KMS-11 (cell line): ENCODE results near the gene IMPG2.

Source experiments
- H2AFZ ChIP-seq: fragments of 200-600 bp; sonication (generic); 2 replicates; pipeline ENCODE4 v1.6.1; 2016; ENCODE audit warnings: antibody characterized with exemption, mixed run types, low read depth
- H3K27ac ChIP-seq: fragments of 200-600 bp; sonication (generic); 2 replicates; pipeline ENCODE4 v1.6.1; 2016; ENCODE audit warnings: mild to moderate bottlenecking, mixed run types
- H3K27me3 ChIP-seq: fragments of 200-600 bp; sonication (generic); 2 replicates; pipeline ENCODE4 v1.6.1; 2017; ENCODE audit warnings: mild to moderate bottlenecking, low read depth, mixed run types, moderate library complexity; ENCODE audit not compliant: insufficient read depth
- H3K36me3 ChIP-seq: fragments of 200-600 bp; sonication (generic); 2 replicates; pipeline ENCODE4 v1.6.1; 2017; ENCODE audit warnings: mild to moderate bottlenecking, mixed run types; ENCODE audit not compliant: insufficient read depth
- H3K4me1 ChIP-seq: fragments of 200-600 bp; sonication (generic); 2 replicates; pipeline ENCODE4 v1.6.1; 2016; ENCODE audit warnings: mild to moderate bottlenecking, low read depth, mixed run types; ENCODE audit not compliant: poor library complexity, severe bottlenecking
- H3K4me2 ChIP-seq: fragments of 200-600 bp; sonication (generic); 2 replicates; pipeline ENCODE4 v1.7.0; 2016; ENCODE audit warnings: mild to moderate bottlenecking, mixed run types
- H3K4me3 ChIP-seq: fragments of 200-600 bp; sonication (generic); IDR thresholded peaks from 2 replicates; pipeline ENCODE4 v1.6.1; 2017; ENCODE audit warnings: low read depth, low read length, mixed read lengths; ENCODE audit not compliant: insufficient read depth
- H3K79me2 ChIP-seq: fragments of 200-600 bp; sonication (generic); 2 replicates; pipeline ENCODE4 v1.6.1; 2016; ENCODE audit warnings: low read depth, mixed run types; ENCODE audit not compliant: insufficient read depth
- H3K9ac ChIP-seq: fragments of 200-600 bp; sonication (generic); 2 replicates; pipeline ENCODE4 v1.6.1; 2016; ENCODE audit warnings: mild to moderate bottlenecking, mixed run types
- H4K20me1 ChIP-seq: fragments of 200-600 bp; sonication (generic); 2 replicates; pipeline ENCODE4 v1.6.1; 2016; ENCODE audit warnings: mild to moderate bottlenecking, mixed run types; ENCODE audit not compliant: insufficient read depth
- CTCF ChIP-seq: fragments of 200-600 bp; sonication (generic); conservative IDR thresholded peaks from 2 replicates; pipeline ENCODE4 v1.6.1; 2017; ENCODE audit warnings: low read depth, mild to moderate bottlenecking, antibody characterized with exemption, low read length, moderate library complexity, mixed read lengths

Gene IMPG2

GRCh38 chr3:101195951-101196713, 124.2 kb downstream of the IMPG2 start:
- H3K36me3 ChIP-seq, result no peaks in the 10 kb centered on the region
- no peak overlapping the region for H3K27ac ChIP-seq
- H2AFZ ChIP-seq, result no peak overlapping the region
- no peak overlapping the region for H3K4me2 ChIP-seq
- H3K27me3 ChIP-seq, result no peaks in the 10 kb centered on the region
- no peak overlapping the region for H3K9ac ChIP-seq
- H3K4me1 ChIP-seq, result no peaks in the 10 kb centered on the region
- no peaks in the 10 kb centered on the region for H3K79me2 ChIP-seq
- H4K20me1 ChIP-seq, result no peaks in the 10 kb centered on the region
- no peak overlapping the region for H3K4me3 ChIP-seq
- TF ChIP-seq CTCF, result peak; percentile 65

- H3K27me3 ChIP-seq, result no peaks in the 10 kb centered on the region
- H3K79me2 ChIP-seq, result no peaks in the 10 kb centered on the region
- H3K9ac ChIP-seq, result no peak overlapping the region
- no peak overlapping the region for H3K27ac ChIP-seq
- no peak overlapping the region for H3K4me2 ChIP-seq
- no peak for TF ChIP-seq CTCF
- H3K4me1 ChIP-seq, result no peaks in the 10 kb centered on the region
- no peak overlapping the region for H3K4me3 ChIP-seq
- H4K20me1 ChIP-seq, result no peaks in the 10 kb centered on the region
- H2AFZ ChIP-seq, result no peak overlapping the region
- H3K36me3 ChIP-seq, result no peaks in the 10 kb centered on the region
These were observed 126.0 kb downstream of the IMPG2 start for GRCh38 chr3:101194392-101194791.

GRCh38 chr3:101193957-101194356, 126.4 kb downstream of the IMPG2 start:
- H3K27ac ChIP-seq, result no peak overlapping the region
- no peaks in the 10 kb centered on the region for H3K36me3 ChIP-seq
- H3K4me3 ChIP-seq, result no peak overlapping the region
- no peaks in the 10 kb centered on the region for H3K79me2 ChIP-seq
- no peak overlapping the region for H3K9ac ChIP-seq
- no peak for TF ChIP-seq CTCF
- H2AFZ ChIP-seq, result no peak overlapping the region
- H4K20me1 ChIP-seq, result no peaks in the 10 kb centered on the region
- H3K4me2 ChIP-seq, result no peak overlapping the region
- H3K27me3 ChIP-seq, result no peaks in the 10 kb centered on the region
- no peaks in the 10 kb centered on the region for H3K4me1 ChIP-seq

GRCh38 chr3:101189796-101190195, 130.6 kb downstream of the IMPG2 start:
- Histone ChIP-seq H3K4me2 (no peak overlapping the region), H3K79me2 (no peaks in the 10 kb centered on the region), H3K36me3 (no peaks in the 10 kb centered on the region), H3K27ac (no peak overlapping the region), H3K27me3 (no peaks in the 10 kb centered on the region), H3K9ac (no peak overlapping the region), H2AFZ (no peak overlapping the region), H4K20me1 (no peaks in the 10 kb centered on the region), H3K4me1 (no peaks in the 10 kb centered on the region), H3K4me3 (no peak overlapping the region)
- no peak for TF ChIP-seq CTCF
